SK-N-MC (cell line): ENCODE measurements around the gene OR6A2.

ENCODE experiments used
- DNase-seq: peaks from one replicate; pipeline ENCODE4 v3.0.0-alpha.2; 2011; ENCODE audit warnings: low read depth, low spot score
- H3K27ac ChIP-seq: fragments of 200-600 bp; sonication (generic); 2 replicates; pipeline ENCODE4 v1.5.1; 2016; ENCODE audit warnings: mixed run types
- H3K36me3 ChIP-seq: fragments of 200-600 bp; sonication (generic); 2 replicates; pipeline ENCODE4 v1.6.1; 2017; ENCODE audit warnings: antibody characterized with exemption, low read length, mixed read lengths; ENCODE audit not compliant: insufficient read depth
- H3K4me3 ChIP-seq: fragments of 200-600 bp; sonication (generic); 2 replicates; pipeline ENCODE4 v1.5.1; 2016
- H3K9ac ChIP-seq: fragments of 200-600 bp; sonication (generic); 2 replicates; pipeline ENCODE4 v1.8.0; 2017; ENCODE audit warnings: mixed run types, mixed read lengths; ENCODE audit not compliant: insufficient read length
- H3K9me3 ChIP-seq: fragments of 200-600 bp; sonication (generic); 2 replicates; pipeline ENCODE4 v1.6.1; 2017; ENCODE audit warnings: low read depth, mild to moderate bottlenecking, antibody characterized with exemption, low read length, moderate library complexity, mixed read lengths
- EZH2 ChIP-seq: fragments of 200-600 bp; sonication (generic); IDR thresholded peaks from one replicate; pipeline ENCODE4 v1.6.1; 2017; ENCODE audit warnings: antibody characterized with exemption
- FOXP2 ChIP-seq: optimal IDR thresholded peaks from 2 replicates; pipeline ENCODE3; 2011; ENCODE audit warnings: mild to moderate bottlenecking, moderate library complexity; ENCODE audit not compliant: insufficient read depth; ENCODE audit errors: extremely low read length, control extremely low read depth
- POLR2AphosphoS5 ChIP-seq: IDR thresholded peaks from 2 replicates; pipeline ENCODE4 v1.6.1; 2012; ENCODE audit warnings: mild to moderate bottlenecking, low read depth, low read length, borderline replicate concordance

The OR6A2 gene

GRCh38 chr11:6780829-6781228, 18.7 kb downstream of the OR6A2 start:
- TF ChIP-seq FOXP2 (no peak), POLR2AphosphoS5 (no peak), EZH2 (no peak)
- Histone ChIP-seq H3K9me3 (no peaks in the 10 kb centered on the region), H3K9ac (no peak overlapping the region), H3K27ac (0 out of 2 replicates have a peak overlapping the region, but pooled peaks have one; percentile 29), H3K36me3 (no peaks in the 10 kb centered on the region), H3K4me3 (no peak overlapping the region)
- peak; percentile 26 for DNase-seq

- Histone ChIP-seq H3K36me3 (no peaks in the 10 kb centered on the region), H3K9me3 (no peaks in the 10 kb centered on the region), H3K4me3 (no peak overlapping the region), H3K27ac (no peak overlapping the region), H3K9ac (no peak overlapping the region)
- DNase-seq, result no peak
- TF ChIP-seq EZH2, result no peak
- TF ChIP-seq POLR2AphosphoS5, result no peak
- TF ChIP-seq FOXP2, result no peak
Measured at GRCh38 chr11:6778518-6778917, 21.0 kb downstream of the OR6A2 start.

- H3K9me3 ChIP-seq, result no peaks in the 10 kb centered on the region
- H3K9ac ChIP-seq, result no peak within 1 kb of the TSS
- no peak for TF ChIP-seq FOXP2
- no peak for TF ChIP-seq EZH2
- no peak for TF ChIP-seq POLR2AphosphoS5
- H3K36me3 ChIP-seq, result no peaks in the 10 kb centered on the region
- DNase-seq, result no peak
- no peak within 1 kb of the TSS for H3K27ac ChIP-seq
- no peak within 1 kb of the TSS for H3K4me3 ChIP-seq
Measured at GRCh38 chr11:6771926-6772893, 27.3 kb downstream of the OR6A2 start, which contains the start of gene OR2AG2. Gene OR2AG2 (minus strand): TSS chr11:6771976. CDS start chr11:6768957, 3,019 bp downstream.

GRCh38 chr11:6757373-6757967, 42.0 kb downstream of the OR6A2 start:
- peak; percentile 62 for DNase-seq
- no peaks in the 10 kb centered on the region for H3K36me3 ChIP-seq
- peak overlapping the region; percentile 21 for H3K9ac ChIP-seq
- H3K27ac ChIP-seq, result peak overlapping the region; percentile 40
- H3K4me3 ChIP-seq, result no peak overlapping the region
- no peaks in the 10 kb centered on the region for H3K9me3 ChIP-seq
- TF ChIP-seq POLR2AphosphoS5 (no peak), FOXP2 (no peak), EZH2 (no peak)

- TF ChIP-seq EZH2 (no peak), POLR2AphosphoS5 (no peak), FOXP2 (no peak)
- H3K4me3 ChIP-seq, result no peak overlapping the region
- no peak overlapping the region for H3K9ac ChIP-seq
- no peak for DNase-seq
- H3K9me3 ChIP-seq, result no peaks in the 10 kb centered on the region
- H3K27ac ChIP-seq, result no peak overlapping the region
- H3K36me3 ChIP-seq, result no peaks in the 10 kb centered on the region
Measured at GRCh38 chr11:6755953-6756347, 43.5 kb downstream of the OR6A2 start.

GRCh38 chr11:6755303-6755952, 44.1 kb downstream of the OR6A2 start:
- Histone ChIP-seq H3K27ac (no peak overlapping the region), H3K4me3 (no peak overlapping the region), H3K9me3 (no peaks in the 10 kb centered on the region), H3K36me3 (no peaks in the 10 kb centered on the region), H3K9ac (no peak overlapping the region)
- DNase-seq, result no peak
- TF ChIP-seq EZH2 (no peak), FOXP2 (no peak), POLR2AphosphoS5 (no peak)

- DNase-seq, result no peak
- Histone ChIP-seq H3K9ac (no peak overlapping the region), H3K27ac (no peak overlapping the region), H3K36me3 (no peaks in the 10 kb centered on the region), H3K9me3 (no peaks in the 10 kb centered on the region), H3K4me3 (no peak overlapping the region)
- TF ChIP-seq FOXP2 (no peak), POLR2AphosphoS5 (no peak), EZH2 (no peak)
Measured at GRCh38 chr11:6747097-6747668, 52.3 kb downstream of the OR6A2 start.
